Tibial artery (tissue), 4 donors: Measurements from ENCODE around the gene BRD3OS.

Experiments used
- DNase-seq, 2 donors: peaks; one replicate each; pipeline ENCODE4 v3.0.0-alpha.2; 2019
- H3K27ac ChIP-seq, 2 donors: fragments of 200-600 bp; sonication (generic) in 1 of 2; 1 replicate in 1 of 2; 2 replicates in 1 of 2; pipeline ENCODE4 v1.5.1; 2018 to 2019; ENCODE audit warnings: mild to moderate bottlenecking in 1 of 2
- H3K27me3 ChIP-seq, 2 donors: fragments of 200-600 bp; sonication (generic) in 1 of 2; one replicate each; pipeline versions ENCODE4 v1.5.1 to v1.6.0; 2016 to 2019
- H3K36me3 ChIP-seq, 3 donors: fragments of 200-600 bp; sonication (generic) in 2 of 3; one replicate each; pipeline ENCODE4 v1.5.1; 2016 to 2019; ENCODE audit warnings: mild to moderate bottlenecking in 2 of 3
- H3K4me1 ChIP-seq, 4 donors: fragments of 200-600 bp; sonication (generic) in 2 of 4; 1 replicate in 3 of 4; 2 replicates in 1 of 4; pipeline ENCODE4 v1.5.1; 2016 to 2019
- H3K4me3 ChIP-seq, 2 donors: fragments of 200-600 bp; sonication (generic) in 1 of 2; 1 replicate in 1 of 2; 2 replicates in 1 of 2; pipeline ENCODE4 v1.5.1; 2018 to 2019; ENCODE audit warnings: mild to moderate bottlenecking in 2 of 2
- H3K9me3 ChIP-seq, 3 donors: fragments of 200-600 bp; sonication (generic) in 1 of 3; one replicate each; pipeline ENCODE4 v1.5.1; 2016 to 2019
- intact Hi-C: fragments of 100-400 bp; cut with DNase I; formaldehyde crosslinking; loops from one replicate; pipeline ENCODE4 v1.15.0; 2023; ENCODE audit warnings: low total_unique reads
- TF ChIP-seq, protein P1 (sequence below), 2 experiments: fragments of 200-600 bp in 1 of 2; fragments of 450-650 bp in 1 of 2; IDR thresholded peaks; one replicate each; pipeline ENCODE4 v1.5.1; 2017 to 2019; ENCODE audit warnings: antibody characterized with exemption in 2 of 2, mild to moderate bottlenecking in 1 of 2, moderate library complexity in 1 of 2

BRD3OS gene

GRCh38 chr9:134057751-134058701 lies 32.7 kb downstream of the BRD3OS start:
- no peak overlapping the region for H3K27ac ChIP-seq
- peak; percentile 11 to 57 for DNase-seq
- intact Hi-C loops: no loop called here
- H3K9me3 ChIP-seq: no peaks in the 10 kb centered on the region
- H3K4me1 ChIP-seq: peaks cover 0 to 80% (median 59%) of the 10 kb centered on the region in 4 donors
- no peaks in the 10 kb centered on the region for H3K27me3 ChIP-seq
- no peak overlapping the region for H3K4me3 ChIP-seq
- peaks cover under 1 to 14% (median 5%) of the 10 kb centered on the region in 3 donors for H3K36me3 ChIP-seq
- TF ChIP-seq, protein P1, sequence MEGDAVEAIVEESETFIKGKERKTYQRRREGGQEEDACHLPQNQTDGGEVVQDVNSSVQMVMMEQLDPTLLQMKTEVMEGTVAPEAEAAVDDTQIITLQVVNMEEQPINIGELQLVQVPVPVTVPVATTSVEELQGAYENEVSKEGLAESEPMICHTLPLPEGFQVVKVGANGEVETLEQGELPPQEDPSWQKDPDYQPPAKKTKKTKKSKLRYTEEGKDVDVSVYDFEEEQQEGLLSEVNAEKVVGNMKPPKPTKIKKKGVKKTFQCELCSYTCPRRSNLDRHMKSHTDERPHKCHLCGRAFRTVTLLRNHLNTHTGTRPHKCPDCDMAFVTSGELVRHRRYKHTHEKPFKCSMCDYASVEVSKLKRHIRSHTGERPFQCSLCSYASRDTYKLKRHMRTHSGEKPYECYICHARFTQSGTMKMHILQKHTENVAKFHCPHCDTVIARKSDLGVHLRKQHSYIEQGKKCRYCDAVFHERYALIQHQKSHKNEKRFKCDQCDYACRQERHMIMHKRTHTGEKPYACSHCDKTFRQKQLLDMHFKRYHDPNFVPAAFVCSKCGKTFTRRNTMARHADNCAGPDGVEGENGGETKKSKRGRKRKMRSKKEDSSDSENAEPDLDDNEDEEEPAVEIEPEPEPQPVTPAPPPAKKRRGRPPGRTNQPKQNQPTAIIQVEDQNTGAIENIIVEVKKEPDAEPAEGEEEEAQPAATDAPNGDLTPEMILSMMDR (IDR thresholded peaks at IDR 0.05): no peak

GRCh38 chr9:134058716-134059115 lies 33.4 kb downstream of the BRD3OS start:
- H3K36me3 ChIP-seq: peaks cover 0 to 7% (median 0%) of the 10 kb centered on the region in 3 donors
- H3K4me1 ChIP-seq: peaks cover 0 to 86% (median 62%) of the 10 kb centered on the region in 4 donors
- DNase-seq: peak; percentile 7 to 43
- H3K27me3 ChIP-seq: no peaks in the 10 kb centered on the region
- H3K4me3 ChIP-seq: no peak overlapping the region
- no peaks in the 10 kb centered on the region for H3K9me3 ChIP-seq
- H3K27ac ChIP-seq: no peak overlapping the region
- intact Hi-C loops: no loop called here
- TF ChIP-seq, protein P1 (IDR thresholded peaks at IDR 0.05): no peak

- Histone ChIP-seq H3K4me3 (no peak overlapping the region), H3K27ac (no peak overlapping the region), H3K36me3 (peaks cover 0 to 3% (median 0%) of the 10 kb centered on the region in 3 donors), H3K9me3 (no peaks in the 10 kb centered on the region), H3K4me1 (peaks cover 0 to 91% (median 65%) of the 10 kb centered on the region in 4 donors), H3K27me3 (no peaks in the 10 kb centered on the region)
- peak; percentile 16 to 40 for DNase-seq
- intact Hi-C loops: no loop called here
- TF ChIP-seq, protein P1 (IDR thresholded peaks at IDR 0.05): no peak
Observed at GRCh38 chr9:134059188-134059641, 33.9 kb downstream of the BRD3OS start.

GRCh38 chr9:134059661-134060395 lies 34.5 kb downstream of the BRD3OS start:
- no peaks in the 10 kb centered on the region for H3K9me3 ChIP-seq
- H3K27me3 ChIP-seq: no peaks in the 10 kb centered on the region
- H3K4me1 ChIP-seq: peaks cover 0 to 97% (median 67%) of the 10 kb centered on the region in 4 donors
- intact Hi-C loops: no loop called here
- TF ChIP-seq, protein P1 (IDR thresholded peaks at IDR 0.05): no peak
- H3K4me3 ChIP-seq: no peak overlapping the region
- no peak overlapping the region for H3K27ac ChIP-seq
- H3K36me3 ChIP-seq: no peaks in the 10 kb centered on the region
- DNase-seq: peak; percentile 44 to 67

DNA sequence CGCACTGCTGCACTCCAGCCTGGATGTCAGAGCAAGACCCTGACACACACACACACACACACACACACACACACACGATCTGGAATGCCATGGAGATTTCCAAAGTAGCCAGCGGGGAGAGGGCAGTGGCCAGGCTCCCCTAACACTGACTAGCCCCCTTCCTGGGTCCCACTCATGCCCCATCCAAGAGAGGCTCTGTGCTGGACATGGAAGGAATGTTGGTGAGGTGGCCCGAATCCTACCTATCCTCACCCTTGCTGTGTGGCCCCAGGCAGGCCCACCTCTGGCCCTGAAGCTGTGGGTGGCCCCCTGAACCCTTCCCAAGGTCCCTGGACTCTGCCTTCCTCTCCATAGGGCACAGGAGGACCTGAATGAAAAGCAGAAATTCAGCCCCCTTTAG lies 35.3 kb downstream of the BRD3OS start:
- Histone ChIP-seq H3K4me1 (peaks cover 0 to 98% (median 68%) of the 10 kb centered on the region in 4 donors), H3K27me3 (no peaks in the 10 kb centered on the region), H3K27ac (no peak overlapping the region), H3K9me3 (no peaks in the 10 kb centered on the region), H3K36me3 (no peaks in the 10 kb centered on the region), H3K4me3 (no peak overlapping the region)
- peak in 1 of 2 donors; percentile 8 for DNase-seq
- intact Hi-C loops: no loop called here
- TF ChIP-seq, protein P1 (IDR thresholded peaks at IDR 0.05): no peak
